Cardiac fibroblast (primary cell): ENCODE results near the gene PTGES3L.
"Not testable (repeated sequence)": the region's sequence is repeated elsewhere in the genome, so short reads cannot be mapped to it uniquely, and the experiment has no call there.

ENCODE experiments used
- DNase-seq, 2 donors: peaks; one replicate each; pipeline versions ENCODE4 v3.0.0 to v3.0.0-alpha.2; 2010; ENCODE audit warnings: low read depth in 2 of 2
- H3K4me3 ChIP-seq, 2 donors: replicated peaks in 1 of 2; 1 replicate in 1 of 2; 2 replicates in 1 of 2; pipeline ENCODE4 v1.5.1; 2011; ENCODE audit warnings: low read depth in 2 of 2, low read length in 2 of 2, mild to moderate bottlenecking in 2 of 2, moderate library complexity in 1 of 2
- CTCF ChIP-seq: IDR thresholded peaks from one replicate; pipeline ENCODE4 v1.5.1; 2011; ENCODE audit warnings: low read depth, mild to moderate bottlenecking, low read length, inconsistent platforms

PTGES3L gene

GRCh38 chr17:43013296-43013695 lies 33.4 kb upstream of the PTGES3L start:
- H3K4me3 ChIP-seq: no peak overlapping the region
- no peak for DNase-seq
- TF ChIP-seq CTCF: no peak

- H3K4me3 ChIP-seq: no peak overlapping the region
- no peak for DNase-seq
- no peak for TF ChIP-seq CTCF
Measured at GRCh38 chr17:43011728-43012472, 32.0 kb upstream of the PTGES3L start.

- DNase-seq: no peak
- no peak for TF ChIP-seq CTCF
- H3K4me3 ChIP-seq: no peak overlapping the region
Measured at GRCh38 chr17:43010667-43011308, 30.9 kb upstream of the PTGES3L start.

GRCh38 chr17:43006639-43007551 lies 27.0 kb upstream of the PTGES3L start, which contains the start of gene IFI35:
IFI35 (plus strand) TSS chr17:43006784; CDS start chr17:43006948, 164 bp downstream.
- TF ChIP-seq CTCF: peak; percentile 15
- H3K4me3 ChIP-seq: peak within 1 kb of the TSS; percentile 73 to 88
- DNase-seq: peak; percentile 86 to 90

- DNase-seq: peak; percentile 54 to 67
- no peak overlapping the region for H3K4me3 ChIP-seq
- peak; percentile 8 for TF ChIP-seq CTCF
Measured at GRCh38 chr17:43003542-43004172, 23.8 kb upstream of the PTGES3L start.

- not testable (repeated sequence) for DNase-seq, H3K4me3 ChIP-seq
Measured at GRCh38 chr17:43000894-43001293, 21.0 kb upstream of the PTGES3L start.
